HepG2 (cell line): ENCODE results near the gene ANKRD39. TPM values are rescaled to one million over a fixed set of nuclear protein-coding genes. Genes with fewer than 3 reads are reported as not detected.
A peak's percentile ranks its signal among the peaks of the same experiment; 100 is the strongest.

Experiments used
- ATM ChIP-seq: fragments of 450-650 bp; IDR thresholded peaks from 2 replicates; pipeline ENCODE4 v1.7.1; 2017; ENCODE audit warnings: mild to moderate bottlenecking, borderline replicate concordance
- CTCF ChIP-seq: sonication (generic); formaldehyde crosslinking; IDR thresholded peaks from 2 replicates; pipeline ENCODE4 v1.5.0; 2020; ENCODE audit warnings: mild to moderate bottlenecking, missing genetic modification reagents, moderate library complexity
- JDP2 ChIP-seq: sonication (generic); formaldehyde crosslinking; IDR thresholded peaks from 2 replicates; pipeline ENCODE4 v1.8.1; 2022; ENCODE audit warnings: missing genetic modification reagents, borderline replicate concordance
- JUNB ChIP-seq: sonication (generic); formaldehyde crosslinking; IDR thresholded peaks from 2 replicates; pipeline ENCODE4 v1.8.0; 2022; ENCODE audit warnings: missing genetic modification reagents, mild to moderate bottlenecking, borderline replicate concordance
- NFAT5 ChIP-seq: sonication (generic); formaldehyde crosslinking; IDR thresholded peaks from 2 replicates; pipeline ENCODE4 v1.4.0; 2020; ENCODE audit warnings: missing genetic modification reagents
- RARG ChIP-seq: sonication (generic); formaldehyde crosslinking; IDR thresholded peaks from 2 replicates; pipeline ENCODE4 v1.4.0; 2020; ENCODE audit warnings: low read depth, mild to moderate bottlenecking, missing genetic modification reagents
- SAFB2 ChIP-seq: sonication (generic); formaldehyde crosslinking; IDR thresholded peaks from 2 replicates; pipeline ENCODE4 v1.5.1; 2020; ENCODE audit warnings: missing genetic modification reagents, low read depth, mild to moderate bottlenecking, borderline replicate concordance
- SATB2 ChIP-seq: sonication (generic); formaldehyde crosslinking; IDR thresholded peaks from 2 replicates; pipeline ENCODE4 v1.5.0; 2020; ENCODE audit warnings: missing genetic modification reagents
- SMAD3 ChIP-seq: sonication (generic); formaldehyde crosslinking; IDR thresholded peaks from 2 replicates; pipeline ENCODE4 v1.4.0; 2020; ENCODE audit warnings: missing genetic modification reagents
- SP4 ChIP-seq: sonication (generic); formaldehyde crosslinking; IDR thresholded peaks from 2 replicates; pipeline ENCODE4 v1.8.1; 2023; ENCODE audit warnings: mild to moderate bottlenecking, missing genetic modification reagents
- STAT6 ChIP-seq: sonication (generic); formaldehyde crosslinking; IDR thresholded peaks from 2 replicates; pipeline ENCODE4 v1.4.0; 2020; ENCODE audit warnings: missing genetic modification reagents, mild to moderate bottlenecking, borderline replicate concordance
- ZBTB3 ChIP-seq: sonication (generic); formaldehyde crosslinking; IDR thresholded peaks from 2 replicates; pipeline ENCODE4 v1.4.0; 2020; ENCODE audit warnings: low read depth, mild to moderate bottlenecking, moderate library complexity, missing genetic modification reagents, borderline replicate concordance
- ZC3H13 ChIP-seq: sonication (generic); formaldehyde crosslinking; IDR thresholded peaks from 2 replicates; pipeline ENCODE4 v1.8.1; 2023; ENCODE audit warnings: mild to moderate bottlenecking, missing genetic modification reagents, moderate library complexity
- ZFP36L2 ChIP-seq: sonication (generic); formaldehyde crosslinking; IDR thresholded peaks from 2 replicates; pipeline ENCODE4 v1.4.0; 2020; ENCODE audit warnings: missing genetic modification reagents
- ZFP90 ChIP-seq: sonication (generic); formaldehyde crosslinking; IDR thresholded peaks from 2 replicates; pipeline ENCODE4 v1.8.0; 2022; ENCODE audit warnings: missing genetic modification reagents, mild to moderate bottlenecking, inconsistent platforms, borderline replicate concordance
- ZNF562 ChIP-seq: sonication (generic); formaldehyde crosslinking; IDR thresholded peaks from 2 replicates; pipeline ENCODE4 v1.8.0; 2022; ENCODE audit warnings: missing genetic modification reagents, borderline replicate concordance
- ZNF839 ChIP-seq: sonication (generic); formaldehyde crosslinking; IDR thresholded peaks from 2 replicates; pipeline ENCODE4 v1.4.0; 2020; ENCODE audit warnings: missing genetic modification reagents, mild to moderate bottlenecking, borderline replicate concordance
- polyA plus RNA-seq, 8 experiments: library from polyadenylated mRNA; depleted of rRNA in 3 of 8; stranded (reverse) in 7 of 8; unstranded in 1 of 8; fragments of >200 nt; fragmentation: Illumina TruSeq in 4 of 8; extraction: Trizol in 4 of 8; gene quantifications; 2 replicates each; pipeline versions ENCODE4 v1.2.1 to v1.2.3, GENCODE V29; 2011 to 2016; ENCODE audit warnings: low read depth in 4 of 8, missing spikeins in 1 of 8, mixed read lengths in 1 of 8; ENCODE audit not compliant: insufficient read depth in 1 of 8
- total RNA-seq, 5 experiments: library from RNA; depleted of rRNA; stranded (reverse); fragments of >200 nt; fragmentation: Illumina TruSeq; extraction: Trizol; gene quantifications; 2 replicates each; pipeline ENCODE4 v1.2.3, GENCODE V29; 2016; ENCODE audit warnings: low read depth in 1 of 5
- TF ChIP-seq, protein P1 (sequence below): sonication (generic); formaldehyde crosslinking; IDR thresholded peaks from 2 replicates; pipeline ENCODE4 v1.8.0; 2022; ENCODE audit warnings: mild to moderate bottlenecking, missing genetic modification reagents

The ANKRD39 gene
- total and polyA plus RNA-seq, 2 of the 13 experiments (the other 11 are each of a cell fraction or from before 2014, with no cell fraction given): 23.2 to 24.8 TPM

GRCh38 chr2:96816127-96816835 lies 41.5 kb downstream of the ANKRD39 start, which contains the start of gene CNNM3 (continued):
- TF ChIP-seq NFAT5 (CRISPR knock-in tag) (peak; percentile 81), STAT6 (CRISPR knock-in tag) (no peak), SMAD3 (CRISPR knock-in tag) (no peak), JDP2 (CRISPR knock-in tag) (peak; percentile 32; the same call in 1 of the 2 replicates), SATB2 (CRISPR knock-in tag) (no peak), CTCF (CRISPR knock-in tag) (peak; percentile 72), ZFP36L2 (no peak), RARG (CRISPR knock-in tag) (0 out of 2 replicates have a peak, but pooled peaks have one; percentile 76), ZBTB3 (no peak), ATM (no peak), SAFB2 (CRISPR knock-in tag) (peak; percentile 62; the same call in 1 of the 2 replicates), ZFP90 (CRISPR knock-in tag) (no peak; the same call in 1 of the 2 replicates), ZNF562 (no peak), ZNF839 (CRISPR knock-in tag) (no peak), SP4 (CRISPR knock-in tag) (peak; percentile 75), ZC3H13 (peak; percentile 6; the same call in 1 of the 2 replicates), JUNB (CRISPR knock-in tag) (no peak)
- TF ChIP-seq, protein P1, sequence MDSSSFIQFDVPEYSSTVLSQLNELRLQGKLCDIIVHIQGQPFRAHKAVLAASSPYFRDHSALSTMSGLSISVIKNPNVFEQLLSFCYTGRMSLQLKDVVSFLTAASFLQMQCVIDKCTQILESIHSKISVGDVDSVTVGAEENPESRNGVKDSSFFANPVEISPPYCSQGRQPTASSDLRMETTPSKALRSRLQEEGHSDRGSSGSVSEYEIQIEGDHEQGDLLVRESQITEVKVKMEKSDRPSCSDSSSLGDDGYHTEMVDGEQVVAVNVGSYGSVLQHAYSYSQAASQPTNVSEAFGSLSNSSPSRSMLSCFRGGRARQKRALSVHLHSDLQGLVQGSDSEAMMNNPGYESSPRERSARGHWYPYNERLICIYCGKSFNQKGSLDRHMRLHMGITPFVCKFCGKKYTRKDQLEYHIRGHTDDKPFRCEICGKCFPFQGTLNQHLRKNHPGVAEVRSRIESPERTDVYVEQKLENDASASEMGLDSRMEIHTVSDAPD: 0 out of 2 replicates have a peak, but pooled peaks have one; percentile 65
